Kidney (tissue), 14 donors: ENCODE measurements around the gene SFXN5. TPM values are rescaled to one million over a fixed set of nuclear protein-coding genes. Genes with fewer than 3 reads are reported as not detected.

Experiments
- DNase-seq, 5 donors: peaks; one replicate each; pipeline ENCODE4 v3.0.0-alpha.2; 2013 to 2020
- FAIRE-seq: peaks from 2 replicates; lab custom pipeline; 2012; peaks lifted over from hg19 to GRCh38; lab: Jason Lieb, UNC
- H3K27ac ChIP-seq, 2 donors: one replicate each; pipeline ENCODE4 v1.7.0; 2013; ENCODE audit warnings: low read depth in 2 of 2, low read length in 2 of 2, inconsistent platforms in 1 of 2
- H3K27me3 ChIP-seq: one replicate; pipeline ENCODE4 v1.7.1; 2013; ENCODE audit warnings: low read length, inconsistent platforms; ENCODE audit not compliant: control insufficient read depth, insufficient read depth
- H3K36me3 ChIP-seq, 3 donors: one replicate each; pipeline versions ENCODE4 v1.7.0 to v1.7.1; 2013; ENCODE audit warnings: low read length in 3 of 3, control low read depth in 1 of 3, inconsistent platforms in 1 of 3; ENCODE audit not compliant: insufficient read depth in 3 of 3, control insufficient read depth in 2 of 3
- H3K4me1 ChIP-seq, 3 donors: one replicate each; pipeline versions ENCODE4 v1.7.0 to v1.7.1; 2013; ENCODE audit warnings: low read length in 3 of 3, inconsistent platforms in 1 of 3, low read depth in 1 of 3; ENCODE audit not compliant: control insufficient read depth in 2 of 3, insufficient read depth in 2 of 3
- H3K4me3 ChIP-seq, 3 donors: one replicate each; pipeline versions ENCODE4 v1.7.0 to v1.8.1; 2013; ENCODE audit warnings: low read length in 3 of 3, control low read depth in 1 of 3, inconsistent platforms in 1 of 3
- H3K9ac ChIP-seq, 3 donors: one replicate each; pipeline versions ENCODE4 v1.7.0 to v1.7.1; 2013; ENCODE audit warnings: low read length in 3 of 3, control low read depth in 1 of 3, inconsistent platforms in 1 of 3
- H3K9me3 ChIP-seq, 3 donors: one replicate each; pipeline versions ENCODE4 v1.7.0 to v1.7.1; 2013; ENCODE audit warnings: low read length in 3 of 3, control low read depth in 1 of 3, inconsistent platforms in 1 of 3; ENCODE audit not compliant: control insufficient read depth in 2 of 3, insufficient read depth in 1 of 3
- intact Hi-C: fragments of 100-400 bp; cut with DNase I; formaldehyde crosslinking; loops from one replicate; pipeline ENCODE4 v1.11.1; 2022
- polyA plus RNA-seq: library from polyadenylated mRNA; stranded (reverse); fragments of 350-450 nt; fragmentation: Illumina TruSeq; extraction: RNeasy Lipid Tissue Mini Kit (QIAGEN cat#74804); gene quantifications from one replicate; pipeline ENCODE4 v1.2.3, GENCODE V29; 2014; ENCODE audit warnings: low read depth, low replicate concordance; ENCODE audit not compliant: insufficient read depth
- total RNA-seq: library from RNA; stranded (reverse); fragmentation: NEBNext Ultra II Directional; extraction: Animal tissue kit (Norgen Biotek cat#: 25700); gene quantifications from one replicate; pipeline ENCODE4 v1.2.1, GENCODE V29; 2021
- TF ChIP-seq, protein P1 (sequence below): IDR thresholded peaks from 3 replicates; pipeline ENCODE4 v1.5.1; 2012; ENCODE audit warnings: mild to moderate bottlenecking, moderate library complexity, borderline replicate concordance; ENCODE audit not compliant: insufficient read depth; ENCODE audit errors: extremely low read depth
- donor health status: control.
- donor health status: control.
- donor health status: control.
- donor health status: control.
- donor health status: control.
- donor health status: DM: yes; HTN: yes; CAD: no.
- donor health status: Normal renal cell carcinoma (clear cell type).

SFXN5 gene
- total and polyA plus RNA-seq, 2 donors from 2014 or later, result 21.4 to 35.9 TPM

DNA sequence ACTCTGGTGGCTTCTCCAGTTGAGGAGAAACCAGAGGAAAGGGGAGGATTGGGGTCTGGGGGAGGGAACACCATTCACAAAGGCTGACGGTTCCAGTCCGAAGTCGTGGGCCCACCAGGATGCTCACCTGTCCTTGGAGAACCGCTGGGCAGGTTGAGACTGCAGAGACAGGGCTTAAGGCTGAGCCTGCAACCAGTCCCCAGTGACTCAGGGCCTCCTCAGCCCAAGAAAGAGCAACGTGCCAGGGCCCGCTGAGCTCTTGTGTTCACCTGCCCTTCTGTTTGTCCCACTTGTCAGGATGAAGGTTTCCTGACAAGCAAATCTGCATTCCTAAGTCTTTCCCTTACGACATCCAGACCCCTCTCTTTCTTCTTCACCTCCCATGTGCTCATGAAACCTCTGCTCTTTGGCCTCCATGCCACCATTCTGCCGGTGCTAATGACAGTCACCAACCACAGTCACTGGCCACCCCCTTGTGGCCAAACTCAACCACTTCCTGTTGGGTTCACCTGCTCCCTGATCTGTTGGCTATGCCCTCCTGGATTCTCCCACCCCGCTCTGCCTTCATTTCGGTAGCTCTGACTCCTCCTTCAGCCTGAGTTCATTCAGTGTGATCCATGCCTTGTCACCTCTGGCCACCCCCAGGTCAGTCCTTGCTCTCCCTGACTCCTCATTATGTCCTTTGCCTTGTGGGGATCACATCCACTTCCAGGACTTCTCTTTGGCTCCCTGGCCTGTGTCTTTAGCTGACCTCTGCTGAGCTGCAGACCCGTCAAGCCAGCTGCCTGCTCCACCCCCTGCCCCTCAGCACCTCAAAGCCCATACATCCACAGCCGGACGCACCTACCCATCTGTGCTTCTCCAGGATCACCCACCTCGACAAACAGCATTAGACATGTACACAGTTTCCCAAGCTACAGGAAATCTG lies 136.6 kb downstream of the SFXN5 start:
- peak in 1 of 5 donors; percentile 33 for DNase-seq
- intact Hi-C loops, result no loop called here
- no peak overlapping the region for H3K4me3 ChIP-seq
- TF ChIP-seq, protein P1, sequence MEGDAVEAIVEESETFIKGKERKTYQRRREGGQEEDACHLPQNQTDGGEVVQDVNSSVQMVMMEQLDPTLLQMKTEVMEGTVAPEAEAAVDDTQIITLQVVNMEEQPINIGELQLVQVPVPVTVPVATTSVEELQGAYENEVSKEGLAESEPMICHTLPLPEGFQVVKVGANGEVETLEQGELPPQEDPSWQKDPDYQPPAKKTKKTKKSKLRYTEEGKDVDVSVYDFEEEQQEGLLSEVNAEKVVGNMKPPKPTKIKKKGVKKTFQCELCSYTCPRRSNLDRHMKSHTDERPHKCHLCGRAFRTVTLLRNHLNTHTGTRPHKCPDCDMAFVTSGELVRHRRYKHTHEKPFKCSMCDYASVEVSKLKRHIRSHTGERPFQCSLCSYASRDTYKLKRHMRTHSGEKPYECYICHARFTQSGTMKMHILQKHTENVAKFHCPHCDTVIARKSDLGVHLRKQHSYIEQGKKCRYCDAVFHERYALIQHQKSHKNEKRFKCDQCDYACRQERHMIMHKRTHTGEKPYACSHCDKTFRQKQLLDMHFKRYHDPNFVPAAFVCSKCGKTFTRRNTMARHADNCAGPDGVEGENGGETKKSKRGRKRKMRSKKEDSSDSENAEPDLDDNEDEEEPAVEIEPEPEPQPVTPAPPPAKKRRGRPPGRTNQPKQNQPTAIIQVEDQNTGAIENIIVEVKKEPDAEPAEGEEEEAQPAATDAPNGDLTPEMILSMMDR, result peak; percentile 31
- no peak for FAIRE-seq
- H3K27ac ChIP-seq, result peak overlapping the region in 1 of 2 donors; percentile 23
- peaks cover 0 to 3% (median 0%) of the 10 kb centered on the region in 3 donors for H3K36me3 ChIP-seq
- no peaks in the 10 kb centered on the region for H3K9me3 ChIP-seq
- H3K4me1 ChIP-seq, result peaks cover 0 to 34% (median 4%) of the 10 kb centered on the region in 3 donors
- H3K27me3 ChIP-seq, result no peaks in the 10 kb centered on the region
- H3K9ac ChIP-seq, result no peak overlapping the region

DNA sequence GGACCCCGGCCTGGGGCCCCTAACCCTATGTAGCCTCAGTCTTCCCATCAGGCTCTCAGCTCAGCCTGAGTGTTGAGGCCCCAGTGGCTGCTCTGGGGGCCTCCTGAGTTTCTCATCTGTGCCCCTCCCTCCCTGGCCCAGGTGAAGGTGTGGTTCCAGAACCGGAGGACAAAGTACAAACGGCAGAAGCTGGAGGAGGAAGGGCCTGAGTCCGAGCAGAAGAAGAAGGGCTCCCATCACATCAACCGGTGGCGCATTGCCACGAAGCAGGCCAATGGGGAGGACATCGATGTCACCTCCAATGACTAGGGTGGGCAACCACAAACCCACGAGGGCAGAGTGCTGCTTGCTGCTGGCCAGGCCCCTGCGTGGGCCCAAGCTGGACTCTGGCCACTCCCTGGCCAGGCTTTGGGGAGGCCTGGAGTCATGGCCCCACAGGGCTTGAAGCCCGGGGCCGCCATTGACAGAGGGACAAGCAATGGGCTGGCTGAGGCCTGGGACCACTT lies 137.8 kb downstream of the SFXN5 start:
- Histone ChIP-seq H3K27ac (no peak overlapping the region), H3K9ac (no peak overlapping the region), H3K4me3 (no peak overlapping the region), H3K9me3 (no peaks in the 10 kb centered on the region), H3K4me1 (peaks cover 0 to 34% (median 4%) of the 10 kb centered on the region in 3 donors), H3K27me3 (no peaks in the 10 kb centered on the region), H3K36me3 (peaks cover 0 to 3% (median 0%) of the 10 kb centered on the region in 3 donors)
- DNase-seq (no peak), FAIRE-seq (no peak)
- intact Hi-C loops, result no loop called here
- TF ChIP-seq, protein P1, result no peak

DNA sequence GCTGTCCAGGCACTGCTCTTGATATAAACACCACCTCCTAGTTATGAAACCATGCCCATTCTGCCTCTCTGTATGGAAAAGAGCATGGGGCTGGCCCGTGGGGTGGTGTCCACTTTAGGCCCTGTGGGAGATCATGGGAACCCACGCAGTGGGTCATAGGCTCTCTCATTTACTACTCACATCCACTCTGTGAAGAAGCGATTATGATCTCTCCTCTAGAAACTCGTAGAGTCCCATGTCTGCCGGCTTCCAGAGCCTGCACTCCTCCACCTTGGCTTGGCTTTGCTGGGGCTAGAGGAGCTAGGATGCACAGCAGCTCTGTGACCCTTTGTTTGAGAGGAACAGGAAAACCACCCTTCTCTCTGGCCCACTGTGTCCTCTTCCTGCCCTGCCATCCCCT lies 138.3 kb downstream of the SFXN5 start:
- intact Hi-C loops, result no loop called here
- H3K36me3 ChIP-seq, result peaks cover 0 to 3% (median 0%) of the 10 kb centered on the region in 3 donors
- FAIRE-seq (no peak), DNase-seq (no peak)
- no peak overlapping the region for H3K4me3 ChIP-seq
- no peaks in the 10 kb centered on the region for H3K9me3 ChIP-seq
- peaks cover 1% of the 10 kb centered on the region for H3K27me3 ChIP-seq
- no peak overlapping the region for H3K9ac ChIP-seq
- H3K4me1 ChIP-seq, result peaks cover 0 to 34% (median 4%) of the 10 kb centered on the region in 3 donors
- TF ChIP-seq, protein P1, result no peak
- H3K27ac ChIP-seq, result no peak overlapping the region
